Fibroblast of villous mesenchyme (primary cell): ENCODE results near the gene RAD18. TPM values are rescaled to one million over a fixed set of nuclear protein-coding genes. Genes with fewer than 3 reads are reported as not detected.

ENCODE experiments used
- DNase-seq: peaks from one replicate; pipeline ENCODE4 v3.0.0-alpha.2; 2010; ENCODE audit warnings: low read depth
- H3K4me3 ChIP-seq: 2 replicates; pipeline ENCODE4 v1.5.1; 2011; ENCODE audit warnings: low read depth, mild to moderate bottlenecking, low read length
- total RNA-seq: library from RNA; depleted of rRNA; stranded (reverse); fragments of >200 nt; gene quantifications from 2 replicates; pipeline ENCODE4 v1.2.3, GENCODE V29; 2012
- TF ChIP-seq, protein P1 (sequence below): IDR thresholded peaks from 2 replicates; pipeline ENCODE4 v1.5.1; 2012; ENCODE audit warnings: low read depth, mild to moderate bottlenecking, low read length; ENCODE audit not compliant: insufficient read depth

RAD18 gene
- total RNA-seq, 1 donor, result 18.1 TPM

DNA sequence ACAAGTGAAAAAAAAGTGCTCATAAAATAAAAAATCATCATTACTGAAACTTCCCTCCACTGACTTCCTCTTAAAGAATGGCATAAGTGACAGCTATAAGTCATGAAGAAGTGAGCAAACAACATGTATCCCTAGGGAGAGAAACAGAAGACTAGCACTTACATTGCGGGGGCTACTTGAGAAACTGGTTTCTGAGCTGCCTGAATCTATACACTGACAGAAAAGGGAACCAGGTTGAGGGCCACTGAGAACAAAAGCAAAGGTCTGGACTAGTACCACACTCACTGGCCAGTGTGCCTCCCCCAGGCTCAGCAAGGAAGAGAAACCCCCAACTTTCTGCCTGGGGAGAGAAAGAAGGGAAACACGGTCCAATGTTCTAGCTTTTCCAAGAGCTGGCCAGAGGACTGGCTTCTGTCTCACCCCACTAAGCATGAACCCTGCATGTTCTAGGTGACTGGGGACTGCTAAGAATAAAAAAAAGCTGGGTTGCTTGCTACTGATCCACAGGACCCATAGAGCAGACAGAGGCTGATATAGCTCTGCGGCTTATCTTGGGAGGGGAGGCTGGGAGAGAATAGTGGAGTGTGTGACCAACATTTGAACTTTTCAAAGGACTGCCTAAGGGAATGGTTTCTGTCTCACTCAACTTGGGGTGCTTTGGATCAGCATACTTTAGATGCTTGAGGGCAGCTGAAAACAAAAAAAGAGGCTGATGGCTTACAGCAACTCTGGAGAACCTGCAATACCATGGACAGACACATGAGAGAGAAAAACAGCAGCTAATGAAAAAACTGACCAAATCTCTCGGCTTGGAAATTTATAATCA is 8.1 kb downstream of the RAD18 start:
- no peak overlapping the region for H3K4me3 ChIP-seq
- DNase-seq, result peak; percentile 65
- TF ChIP-seq, protein P1, sequence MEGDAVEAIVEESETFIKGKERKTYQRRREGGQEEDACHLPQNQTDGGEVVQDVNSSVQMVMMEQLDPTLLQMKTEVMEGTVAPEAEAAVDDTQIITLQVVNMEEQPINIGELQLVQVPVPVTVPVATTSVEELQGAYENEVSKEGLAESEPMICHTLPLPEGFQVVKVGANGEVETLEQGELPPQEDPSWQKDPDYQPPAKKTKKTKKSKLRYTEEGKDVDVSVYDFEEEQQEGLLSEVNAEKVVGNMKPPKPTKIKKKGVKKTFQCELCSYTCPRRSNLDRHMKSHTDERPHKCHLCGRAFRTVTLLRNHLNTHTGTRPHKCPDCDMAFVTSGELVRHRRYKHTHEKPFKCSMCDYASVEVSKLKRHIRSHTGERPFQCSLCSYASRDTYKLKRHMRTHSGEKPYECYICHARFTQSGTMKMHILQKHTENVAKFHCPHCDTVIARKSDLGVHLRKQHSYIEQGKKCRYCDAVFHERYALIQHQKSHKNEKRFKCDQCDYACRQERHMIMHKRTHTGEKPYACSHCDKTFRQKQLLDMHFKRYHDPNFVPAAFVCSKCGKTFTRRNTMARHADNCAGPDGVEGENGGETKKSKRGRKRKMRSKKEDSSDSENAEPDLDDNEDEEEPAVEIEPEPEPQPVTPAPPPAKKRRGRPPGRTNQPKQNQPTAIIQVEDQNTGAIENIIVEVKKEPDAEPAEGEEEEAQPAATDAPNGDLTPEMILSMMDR, result peak; percentile 23

DNA sequence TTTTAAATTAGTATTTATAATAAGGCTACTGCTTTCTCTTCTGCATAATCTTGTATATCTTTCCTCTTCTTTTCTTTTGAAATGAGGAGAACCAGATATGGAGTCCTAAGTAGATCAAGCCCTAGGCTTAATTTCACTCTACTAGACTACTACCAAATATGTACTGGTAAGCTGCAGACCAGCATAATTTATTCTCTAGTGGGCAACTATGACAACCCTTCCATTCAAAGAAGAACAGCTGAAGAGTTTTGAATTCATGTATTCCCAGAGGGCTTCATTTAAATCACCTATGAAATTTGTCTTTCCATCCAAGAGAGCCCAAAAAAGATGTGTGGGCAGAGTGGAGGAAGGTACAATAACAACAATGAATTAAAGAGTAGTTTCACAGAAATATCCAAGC is 10.0 kb downstream of the RAD18 start:
- TF ChIP-seq, protein P1, result no peak
- no peak overlapping the region for H3K4me3 ChIP-seq

DNA sequence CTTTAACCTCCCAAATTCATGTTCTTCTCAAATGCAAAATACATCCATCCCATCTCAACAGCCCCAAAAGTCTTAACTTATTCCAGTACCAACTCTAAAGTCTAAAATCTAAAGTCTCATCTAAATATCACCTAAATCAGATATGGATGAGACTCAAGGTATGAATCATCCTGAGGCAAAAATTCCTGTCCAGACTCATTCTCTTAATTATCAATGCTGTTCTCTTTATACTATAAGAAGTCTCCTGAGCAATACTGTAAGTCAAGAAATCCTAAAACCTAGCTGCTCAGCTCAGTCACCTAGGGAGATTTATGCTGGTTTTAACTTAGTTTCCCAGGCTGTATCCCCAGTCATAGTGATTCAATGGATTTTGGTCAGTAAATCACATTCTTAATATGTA is 11.1 kb downstream of the RAD18 start:
- H3K4me3 ChIP-seq, result no peak overlapping the region
- TF ChIP-seq, protein P1, result no peak
- DNase-seq, result no peak

More for the DNA sequence above, 10.0 kb downstream of the RAD18 start:
- no peak for DNase-seq

DNA sequence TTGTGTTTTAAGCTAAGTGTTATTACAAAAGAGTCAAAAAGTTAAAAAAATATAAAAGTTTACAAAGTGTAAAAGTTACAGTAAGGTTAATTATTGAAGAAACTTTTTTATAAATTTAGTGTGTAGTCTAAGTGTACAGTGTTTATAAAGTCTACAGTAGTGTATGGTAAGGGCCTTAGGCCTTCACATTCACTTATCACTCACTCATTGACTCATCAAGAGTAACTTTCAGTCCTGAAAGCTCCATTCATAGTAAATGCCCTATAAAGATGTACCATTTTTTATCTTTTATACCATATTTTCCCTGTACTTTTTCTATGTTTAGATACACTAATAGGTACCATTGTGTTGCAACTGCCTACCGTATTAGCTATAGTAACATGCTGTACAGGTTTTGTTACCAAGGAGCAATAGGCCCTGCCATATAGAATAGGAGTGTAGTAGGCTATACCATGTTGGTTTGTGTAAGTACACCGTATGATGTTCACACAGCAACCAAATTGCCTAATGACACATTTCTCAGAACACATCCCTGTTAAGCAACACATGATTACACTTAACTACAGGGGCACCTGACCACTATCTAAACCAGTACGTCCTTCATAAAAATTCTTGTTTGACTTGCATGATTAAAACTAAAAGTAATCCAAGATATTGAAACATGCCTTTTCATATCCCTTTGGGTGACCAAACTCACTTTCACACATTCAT is 17.2 kb downstream of the RAD18 start:
- H3K4me3 ChIP-seq, result no peak overlapping the region
- TF ChIP-seq, protein P1, result no peak
- DNase-seq, result no peak

DNA sequence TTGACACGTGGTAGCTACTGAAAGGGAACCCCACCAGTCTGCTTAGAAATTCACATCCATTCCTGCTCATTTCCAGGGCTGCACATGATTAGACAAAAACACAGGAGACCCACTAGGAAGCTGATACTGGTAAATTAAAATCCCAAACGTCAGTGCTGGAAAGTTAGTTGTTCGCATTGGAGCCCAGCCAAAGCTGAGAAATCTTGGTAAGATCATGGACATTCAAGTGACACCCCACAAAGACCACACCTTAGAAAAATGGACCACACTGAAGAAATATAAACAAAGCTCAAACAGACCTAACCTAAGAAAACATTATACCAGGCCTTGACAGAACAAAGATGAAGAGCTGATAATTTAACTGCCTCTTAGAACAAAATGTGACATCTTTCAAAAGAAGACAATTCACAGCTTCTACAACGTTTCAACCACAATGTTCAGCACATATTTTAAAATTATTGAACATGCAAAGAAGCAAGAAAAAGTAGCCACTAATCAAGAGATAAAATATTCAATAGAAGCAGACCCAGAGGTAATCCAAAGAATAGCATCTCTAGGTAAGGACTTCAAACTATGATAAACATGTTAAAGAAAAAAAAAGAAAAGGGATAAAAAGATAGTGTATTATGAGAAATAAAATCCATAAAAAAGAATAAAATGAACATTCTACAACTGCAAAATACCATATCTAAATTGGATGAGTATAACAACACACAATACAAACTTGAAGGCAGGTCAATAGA is 20.4 kb downstream of the RAD18 start:
- H3K4me3 ChIP-seq, result no peak overlapping the region
- TF ChIP-seq, protein P1, result no peak
- DNase-seq, result no peak

DNA sequence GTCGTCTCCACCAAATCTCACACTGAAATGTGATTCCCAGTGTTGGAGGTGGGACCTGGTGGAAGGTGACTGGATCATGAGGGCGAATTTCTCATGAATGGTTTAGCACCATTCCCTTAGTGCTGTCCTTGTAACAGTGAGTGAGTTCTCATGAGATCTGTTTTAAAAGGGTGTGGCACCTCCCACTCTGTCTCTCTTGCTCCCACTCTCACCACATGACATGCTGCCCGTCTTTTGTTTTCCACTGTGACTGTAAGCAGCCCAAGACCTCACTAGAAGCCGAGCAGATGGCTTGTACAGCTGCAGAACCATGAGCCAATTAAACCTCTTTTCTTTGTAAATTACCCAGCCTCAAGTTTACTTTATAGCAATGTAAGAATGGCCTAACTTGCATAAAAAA is 21.2 kb downstream of the RAD18 start:
- DNase-seq, result no peak
- no peak overlapping the region for H3K4me3 ChIP-seq
- TF ChIP-seq, protein P1, result no peak
